GM21367 (cell line): ENCODE data around the gene CHN2.

Source experiments
- ATAC-seq: cut with Tn5 transposase; IDR thresholded peaks from one replicate; pipeline ENCODE4 v1.9.1; 2021; ENCODE audit not compliant: unreplicated experiment

The CHN2 gene

DNA sequence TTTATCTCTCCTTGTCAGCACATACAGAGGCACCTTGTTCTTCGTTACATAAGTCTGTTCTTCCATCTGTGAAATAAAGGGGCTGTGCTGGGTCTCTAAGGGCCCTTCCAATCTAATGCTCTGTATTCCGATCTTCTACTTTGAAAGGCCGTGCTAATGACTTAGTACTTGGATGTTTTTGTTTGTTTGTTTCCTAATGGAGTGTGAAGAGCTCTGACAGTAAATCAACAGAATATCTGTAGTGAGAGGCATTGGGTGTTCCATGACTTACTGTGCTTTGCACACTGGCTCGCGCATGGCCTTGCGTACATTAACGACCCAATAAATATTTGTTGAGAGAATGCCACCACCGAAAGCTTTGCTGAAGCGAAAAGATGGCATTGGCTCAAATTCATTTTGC lies 162.1 kb downstream of the CHN2 start:
- ATAC-seq: no peak

DNA sequence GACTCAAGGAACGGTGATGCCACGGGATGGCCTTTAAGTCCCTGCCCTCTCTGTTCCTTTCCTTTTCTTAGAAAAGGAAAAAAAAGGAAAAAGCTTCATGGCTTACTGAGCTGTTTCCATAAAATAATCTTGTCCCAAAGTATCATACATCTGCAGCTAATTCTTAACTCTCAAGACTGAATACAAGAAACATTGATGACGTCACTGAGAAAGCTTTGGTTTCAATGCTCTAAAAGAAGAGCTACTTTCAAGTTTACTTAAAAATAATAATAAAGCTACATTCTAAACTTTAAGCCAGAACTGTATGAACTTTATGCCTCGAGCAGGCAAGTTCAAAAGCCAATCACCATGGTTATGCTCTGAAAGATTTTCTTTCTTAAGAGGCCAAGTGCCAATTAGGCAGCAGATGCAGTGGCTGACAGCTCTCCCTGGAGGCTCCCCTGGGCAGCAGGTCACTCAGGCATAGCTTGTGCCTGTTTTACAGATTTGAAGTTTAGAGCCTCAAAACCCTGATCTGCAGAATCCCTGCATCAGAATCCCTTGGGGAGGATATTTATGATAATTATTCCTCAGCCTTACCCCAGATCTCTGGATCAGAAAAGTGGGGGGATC lies 165.0 kb downstream of the CHN2 start:
- ATAC-seq: no peak

DNA sequence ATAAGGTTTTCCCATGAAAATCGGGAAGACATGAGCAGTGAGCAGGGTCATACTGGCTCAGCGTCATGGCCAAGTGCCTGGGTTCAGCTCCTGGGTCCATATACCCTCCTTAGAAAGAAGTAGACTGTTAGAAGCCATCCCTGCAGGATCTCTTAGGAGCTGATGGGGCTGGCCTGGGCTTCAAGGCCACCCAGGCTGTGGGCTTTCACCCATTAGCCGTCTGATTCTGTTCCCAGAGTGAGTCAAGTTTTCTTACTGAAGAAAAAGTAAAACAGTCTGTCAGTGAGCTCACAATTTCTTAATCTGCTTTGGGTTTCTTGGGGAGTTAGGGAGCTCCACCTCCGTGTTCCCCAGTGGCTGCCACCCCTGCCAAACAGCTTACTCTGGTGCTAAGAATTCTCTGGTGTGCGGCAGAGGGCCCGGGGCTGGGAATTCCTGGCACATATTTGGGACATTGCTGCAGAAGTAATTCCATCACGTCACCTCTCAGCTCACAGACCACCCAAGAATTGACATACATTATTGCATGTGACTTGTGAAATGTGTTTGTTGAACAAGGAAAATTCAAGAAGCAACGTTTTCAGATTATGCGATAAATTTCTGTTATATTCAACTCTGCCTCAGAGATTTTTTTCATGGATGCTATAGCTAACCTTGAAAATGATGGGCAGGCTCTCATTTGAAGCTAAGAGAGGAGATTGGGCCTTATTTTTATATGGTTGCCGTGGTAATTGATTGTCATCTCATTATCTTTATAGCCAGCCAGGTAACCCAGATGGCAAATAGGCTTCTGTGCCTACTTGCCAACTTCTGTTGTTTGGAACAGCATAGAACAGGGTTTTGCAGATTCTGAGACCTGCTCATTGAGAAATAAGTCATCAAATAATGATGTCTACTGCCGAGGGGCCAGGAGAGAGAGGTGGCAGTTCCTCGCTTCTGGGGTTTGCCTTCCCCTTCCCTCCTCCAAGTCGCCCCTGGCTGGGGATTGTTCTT lies 166.4 kb downstream of the CHN2 start:
- ATAC-seq: no peak

DNA sequence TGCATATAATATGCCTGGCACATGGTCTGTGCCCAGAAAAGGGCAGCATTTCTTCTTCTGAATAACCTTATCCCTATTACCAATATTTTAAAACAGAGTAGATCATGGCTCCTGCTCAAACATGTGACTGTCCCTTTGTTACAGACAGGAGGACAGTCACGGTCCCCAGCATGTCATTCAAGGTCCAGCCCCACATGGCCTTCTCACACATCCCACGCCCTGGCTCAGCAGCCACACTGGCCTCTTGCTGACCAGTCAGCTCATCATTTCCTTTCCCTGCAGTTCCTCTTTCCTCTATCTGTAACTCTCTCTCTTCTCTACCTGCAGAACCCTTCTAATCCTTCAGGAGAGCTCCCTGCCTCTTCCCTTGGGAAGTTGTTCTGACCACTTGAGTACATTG lies 167.8 kb downstream of the CHN2 start:
- ATAC-seq: no peak

DNA sequence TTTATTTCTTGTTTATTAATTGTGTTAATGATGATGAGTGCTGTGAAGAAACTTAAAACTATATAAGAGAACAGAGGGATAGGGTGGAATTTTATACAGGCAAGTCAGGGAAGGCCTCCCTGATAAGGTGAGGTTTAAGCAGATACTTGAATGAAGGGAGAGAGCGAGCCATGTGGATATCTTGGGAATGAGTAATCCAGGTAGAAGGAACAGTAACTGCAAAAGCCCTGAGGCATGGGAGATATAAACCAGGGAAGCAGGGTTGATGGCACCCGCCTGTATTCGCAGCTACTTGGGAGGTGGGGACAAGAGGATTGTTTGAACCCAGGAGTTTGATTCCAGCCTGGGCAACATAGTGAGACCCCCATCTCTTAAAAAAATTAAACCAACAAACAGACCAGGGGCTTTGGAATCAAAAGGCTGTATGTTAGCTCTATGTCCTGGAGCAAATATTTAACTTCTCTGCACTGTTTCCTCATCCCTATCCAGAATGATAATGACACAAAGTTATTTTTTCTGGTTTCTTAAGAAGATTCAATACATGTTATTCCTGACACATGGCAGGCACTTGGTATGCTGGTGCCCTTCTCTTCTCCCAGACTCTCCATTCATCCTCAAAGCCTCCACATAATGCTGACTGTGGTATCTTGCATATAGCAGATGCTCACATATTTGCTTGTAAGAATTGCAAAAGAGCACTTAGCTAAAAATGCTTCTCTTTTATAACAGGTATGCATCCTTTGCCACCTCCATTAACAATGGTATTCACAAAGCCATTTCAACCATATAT lies 169.3 kb downstream of the CHN2 start:
- ATAC-seq: no peak

DNA sequence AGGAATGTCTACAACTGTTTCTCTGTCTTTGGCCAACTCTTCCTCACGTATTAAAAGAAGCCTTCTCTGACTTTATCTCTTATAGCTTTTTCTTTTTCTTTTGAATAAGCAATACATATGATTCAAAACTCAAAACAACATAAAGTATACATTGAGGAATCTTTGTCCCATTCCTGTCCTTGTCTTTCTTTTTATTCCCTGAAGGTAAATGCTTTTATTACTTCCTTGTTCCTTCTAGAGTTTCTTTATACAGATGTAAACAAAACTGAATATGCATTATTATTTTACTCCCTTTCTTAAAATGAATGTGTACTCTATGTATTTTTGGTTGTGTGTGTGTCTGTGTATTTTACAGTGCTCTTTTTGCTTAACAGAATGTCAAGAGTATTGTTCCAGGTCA lies 170.1 kb downstream of the CHN2 start:
- ATAC-seq: no peak

DNA sequence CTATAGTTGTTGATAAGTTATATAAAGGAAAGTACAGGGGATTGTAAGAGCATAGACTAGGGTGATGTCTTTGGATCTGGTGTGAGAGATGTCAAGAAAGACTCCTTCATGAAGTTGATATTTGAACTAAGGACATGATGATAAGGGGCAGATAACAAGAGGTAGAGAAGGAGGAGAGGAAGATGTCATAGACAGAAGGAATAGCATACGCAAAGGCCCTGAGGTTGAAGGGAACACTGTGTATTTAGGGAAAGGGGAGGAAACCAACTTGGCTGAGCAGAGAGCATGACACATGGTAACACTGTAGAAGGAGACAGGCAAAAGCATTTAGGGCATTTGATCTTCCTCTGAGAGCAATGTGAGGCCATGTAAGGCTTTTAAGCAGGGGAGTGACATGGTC lies 170.8 kb downstream of the CHN2 start:
- no peak for ATAC-seq

DNA sequence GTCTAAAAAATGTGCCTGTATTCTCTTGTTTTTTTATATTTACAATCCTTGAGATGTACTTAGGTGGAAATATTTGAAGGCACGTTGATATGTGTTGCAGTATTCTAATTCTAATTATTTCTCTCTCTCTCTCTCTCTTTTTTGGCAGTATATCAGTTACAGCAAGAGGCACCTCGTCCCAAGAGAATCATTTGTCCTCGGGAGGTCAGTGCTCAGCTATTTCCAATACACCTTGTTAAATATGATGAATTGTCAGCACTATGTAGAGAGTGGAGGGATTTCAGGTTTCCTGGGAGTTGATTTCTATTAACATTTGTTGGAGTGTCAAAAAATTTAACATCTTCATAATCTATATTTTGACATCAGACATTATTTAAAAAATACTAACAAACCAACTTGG lies 173.2 kb downstream of the CHN2 start:
- no peak for ATAC-seq

DNA sequence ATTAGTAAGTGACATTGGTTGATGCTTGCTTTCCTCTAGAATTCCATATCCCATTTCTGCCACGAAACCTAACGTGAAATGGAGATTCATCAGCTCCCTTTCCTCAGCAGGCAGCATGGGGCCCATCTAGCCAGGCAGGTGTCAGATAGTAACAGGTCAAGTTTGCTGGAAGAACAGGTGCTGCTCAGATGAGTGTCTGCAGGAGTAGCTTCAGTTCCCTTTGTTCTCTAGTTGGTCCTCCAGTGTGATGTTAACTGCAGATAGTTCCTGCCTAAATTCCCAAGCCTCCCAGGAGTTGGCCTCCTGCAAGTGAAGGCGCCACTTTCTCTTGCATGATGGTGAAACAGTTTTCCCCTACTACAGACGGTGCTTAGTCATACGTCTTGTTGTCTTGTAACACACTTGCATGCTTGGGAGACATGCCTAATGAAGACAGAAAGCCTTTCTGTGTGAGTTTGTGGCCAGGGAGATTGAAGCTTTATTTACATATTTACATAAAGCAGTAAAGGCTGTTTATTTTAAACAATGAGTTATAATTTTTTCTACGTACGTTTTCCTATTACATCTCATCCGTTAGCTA lies 175.4 kb downstream of the CHN2 start:
- no peak for ATAC-seq

DNA sequence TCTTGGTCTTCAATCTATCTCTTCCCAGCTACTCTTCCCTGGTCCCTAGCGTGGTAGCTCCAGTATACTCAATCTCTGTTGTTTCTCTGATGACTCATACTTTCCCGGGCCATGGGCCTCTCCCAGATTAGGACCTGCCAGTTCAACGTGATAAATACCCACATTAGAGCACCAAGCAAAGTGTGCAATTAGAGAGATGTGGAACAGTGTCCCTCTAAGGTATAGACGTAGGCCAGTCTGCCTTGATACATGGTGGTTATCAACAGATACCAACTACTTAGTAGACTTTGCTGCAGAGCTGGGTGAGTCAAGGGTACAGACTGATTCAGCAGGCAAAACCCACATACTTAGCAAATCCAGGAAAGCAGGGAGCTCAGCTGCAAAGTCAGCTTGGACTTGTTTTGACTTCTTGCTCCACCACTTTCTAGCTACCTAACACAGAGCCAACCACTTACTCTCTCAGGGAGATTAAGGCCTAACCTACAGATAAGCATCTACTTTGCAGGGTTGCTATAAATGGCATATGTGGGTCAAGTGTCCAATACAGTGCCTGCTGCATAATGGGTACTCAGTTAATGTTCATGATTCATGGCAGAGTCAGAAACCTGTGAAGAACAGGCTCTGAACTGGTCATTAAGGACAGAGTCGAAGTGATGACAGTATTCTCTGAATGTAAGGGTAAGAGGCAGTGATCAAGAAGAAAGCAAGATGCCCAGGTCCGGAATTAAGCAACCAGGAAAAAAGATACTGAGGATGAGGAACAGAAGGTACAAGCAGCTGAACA lies 176.1 kb downstream of the CHN2 start:
- ATAC-seq: no peak

DNA sequence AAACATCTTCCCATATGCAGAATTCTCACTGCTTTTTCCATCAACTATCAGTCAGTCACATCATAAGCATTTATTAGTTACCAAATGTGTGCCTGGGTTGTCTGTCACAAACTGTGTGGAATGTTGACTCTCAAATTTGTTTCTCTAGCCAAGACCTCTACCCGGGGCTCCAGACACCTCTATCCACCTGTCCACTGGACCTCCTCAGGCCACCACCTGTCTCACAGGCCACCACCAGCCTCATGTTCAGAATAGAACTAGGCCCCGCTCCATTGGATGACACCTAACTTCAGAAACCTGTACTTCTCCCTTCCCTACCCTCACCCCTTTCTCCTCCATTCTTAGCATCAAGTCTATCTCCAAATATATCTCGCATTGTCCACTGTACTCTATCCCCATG lies 176.9 kb downstream of the CHN2 start:
- ATAC-seq: no peak

DNA sequence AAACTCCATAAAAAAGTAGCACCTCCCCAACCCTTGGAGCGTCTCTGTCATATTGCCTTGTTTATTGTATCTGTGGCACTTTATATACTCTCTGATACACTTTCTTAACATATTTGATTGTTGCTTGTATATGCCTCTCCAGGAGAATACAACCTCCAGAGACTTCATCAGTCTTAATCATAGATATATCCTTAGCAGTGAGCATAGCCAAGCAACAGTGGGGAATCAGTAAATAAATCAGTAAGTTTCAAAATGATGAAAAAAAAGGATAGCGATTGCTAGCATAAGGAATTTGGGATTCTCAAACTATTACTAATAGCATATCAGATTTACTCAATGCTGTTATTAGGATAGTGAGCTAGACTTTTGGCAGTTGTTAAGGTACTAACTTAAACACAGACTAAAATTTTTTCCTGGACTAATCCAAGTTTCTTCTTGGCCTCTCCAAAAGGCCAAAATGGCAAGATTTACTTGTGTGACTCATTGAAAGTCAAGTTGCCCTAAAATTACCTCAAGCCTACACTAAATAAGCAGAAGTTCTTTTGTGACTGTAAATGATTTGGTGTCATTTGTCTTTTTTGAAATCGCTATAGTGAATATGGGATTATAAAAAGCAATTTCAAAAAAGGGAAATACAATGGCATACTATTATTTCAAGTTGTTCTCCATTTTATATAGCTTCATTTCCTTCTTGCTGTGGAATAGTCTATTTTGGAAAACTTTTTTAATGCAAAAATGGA lies 177.9 kb downstream of the CHN2 start:
- ATAC-seq: no peak

DNA sequence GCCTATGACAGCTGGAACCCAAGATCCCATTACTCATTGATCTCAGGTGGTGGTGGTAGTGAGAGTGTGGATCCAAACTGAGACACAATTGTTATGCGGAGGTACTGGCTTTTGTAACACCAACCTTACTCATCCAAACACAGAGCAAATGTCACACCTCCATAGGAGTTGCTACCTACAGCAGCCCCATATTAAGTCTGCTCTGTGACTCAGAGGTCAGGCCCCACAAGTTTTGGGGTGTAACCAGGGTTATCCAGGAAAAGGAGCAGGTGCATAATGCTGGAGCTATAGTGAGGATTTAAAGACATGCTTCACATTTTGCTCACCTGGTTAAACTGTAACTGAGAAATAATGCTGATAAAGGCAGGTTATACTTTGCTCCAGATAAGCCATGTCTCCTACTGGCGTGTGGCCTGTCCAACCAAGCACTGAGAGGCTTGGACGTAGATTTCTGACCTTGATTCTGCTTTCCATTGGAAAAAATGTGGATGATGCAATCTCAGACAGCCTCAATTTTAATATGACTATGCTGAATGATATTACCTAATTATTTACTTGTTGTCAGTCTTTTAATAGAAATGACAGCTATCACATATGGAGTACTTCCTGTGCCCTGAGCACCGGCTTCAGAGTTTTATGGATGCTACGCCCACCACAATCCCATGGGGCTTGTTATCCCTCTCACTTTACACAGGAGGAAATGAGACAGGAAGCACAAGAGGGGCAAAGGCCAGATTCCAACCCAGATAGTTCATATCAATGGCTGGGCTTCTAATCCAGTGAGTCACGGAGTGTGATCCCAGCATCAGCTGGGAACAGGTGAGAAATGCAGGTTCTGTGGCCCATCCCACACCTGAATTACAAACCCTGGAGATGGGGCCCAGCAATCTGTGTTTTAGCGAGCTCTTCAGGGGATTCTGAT lies 181.3 kb downstream of the CHN2 start:
- ATAC-seq: no peak

DNA sequence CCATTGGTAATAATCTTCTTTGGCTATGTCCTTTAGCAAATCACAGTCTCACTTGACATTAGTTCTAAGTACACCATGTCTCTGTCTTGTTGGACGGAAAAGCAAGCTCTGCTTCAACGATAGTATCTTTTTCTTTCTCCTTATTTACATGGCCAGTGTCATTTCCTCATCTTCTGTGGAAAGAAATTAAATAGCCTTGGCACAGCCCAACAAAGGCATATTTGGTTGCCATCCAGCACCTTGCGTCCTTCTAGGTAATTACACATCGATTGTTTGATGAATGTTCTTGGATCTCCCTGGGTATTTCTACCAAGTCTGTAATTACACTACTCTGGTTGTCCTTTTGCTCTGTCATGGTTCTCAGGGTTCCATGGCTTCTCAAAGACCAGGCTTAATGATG lies 183.1 kb downstream of the CHN2 start:
- ATAC-seq: no peak

DNA sequence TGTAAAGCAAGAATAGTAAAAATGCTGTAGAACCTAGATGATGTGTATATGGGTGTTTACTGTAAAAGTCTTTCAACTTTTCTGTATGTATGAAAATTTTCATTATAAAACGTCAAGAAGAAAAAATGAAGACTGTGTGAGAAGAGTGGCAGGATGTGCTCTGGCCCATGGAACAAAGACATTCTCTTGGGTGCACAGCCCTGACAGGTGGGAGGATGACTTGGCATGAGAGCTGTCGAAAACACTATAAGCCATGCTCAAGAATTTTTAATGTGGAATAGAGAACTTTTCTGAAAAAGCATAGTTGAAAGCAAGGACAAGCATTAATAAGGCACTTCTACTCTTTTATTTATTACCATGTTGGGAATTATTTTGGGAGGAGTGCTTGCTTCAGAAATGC lies 185.0 kb downstream of the CHN2 start:
- ATAC-seq: no peak

DNA sequence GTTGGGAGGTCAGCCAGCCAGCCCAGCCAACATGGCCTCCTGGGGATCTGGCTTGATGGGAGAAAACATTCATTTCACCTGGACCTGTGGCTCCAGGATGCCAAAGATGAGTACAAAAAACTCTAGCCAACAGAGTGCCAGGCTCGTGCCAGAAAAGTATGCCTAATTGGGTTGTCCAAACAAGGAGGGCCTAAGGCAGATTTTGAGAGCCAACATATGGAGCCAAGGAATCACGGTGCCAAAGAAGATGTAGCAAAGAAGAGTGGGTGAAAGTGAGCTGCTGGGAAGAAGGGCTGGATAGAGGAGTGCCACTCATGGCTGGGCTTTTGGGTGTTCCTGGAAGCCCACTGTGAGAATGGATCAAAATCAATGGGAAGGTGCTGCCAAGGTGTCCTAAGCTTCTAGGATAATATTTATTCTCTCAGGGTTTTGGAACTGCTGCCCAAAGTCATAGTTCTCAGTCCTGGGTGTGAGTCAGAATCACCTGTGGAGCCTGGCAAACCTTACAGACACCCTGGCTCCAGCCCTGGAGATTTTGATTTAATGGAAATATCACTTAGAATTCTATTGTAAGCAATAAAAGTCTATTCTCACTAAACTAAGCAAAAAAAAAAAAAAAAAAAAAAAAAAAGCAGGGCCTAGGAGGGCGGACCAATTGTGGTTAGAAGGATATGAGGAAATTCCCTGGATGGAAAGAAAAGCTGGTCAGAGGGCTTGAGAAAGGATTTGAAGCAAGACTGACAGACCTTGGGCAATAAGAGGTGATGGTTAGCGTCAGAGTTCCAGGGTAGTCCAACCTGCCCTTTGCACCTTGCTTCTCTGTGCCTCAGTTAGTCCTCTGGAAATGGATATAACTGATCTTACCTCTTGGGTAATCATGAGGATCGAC lies 186.9 kb downstream of the CHN2 start:
- no peak for ATAC-seq

DNA sequence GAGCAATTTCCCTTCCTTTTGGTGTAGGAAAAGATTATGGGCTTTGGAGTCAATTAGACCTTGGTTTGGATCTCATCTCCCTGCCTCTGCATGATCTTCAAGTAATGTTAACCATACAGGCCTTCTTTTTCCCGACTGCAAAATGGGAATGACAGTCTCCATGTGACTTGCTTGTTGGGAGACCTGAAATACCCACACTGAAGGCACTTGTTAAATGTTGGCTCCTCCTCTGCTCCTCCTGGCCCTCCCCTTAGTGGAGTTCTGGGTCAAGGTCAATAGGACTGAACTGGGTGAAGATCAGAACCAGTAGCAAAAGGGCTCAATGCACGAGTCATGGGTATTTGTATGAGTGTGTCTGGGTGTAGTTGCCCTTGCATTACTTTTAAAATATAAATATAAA lies 189.7 kb downstream of the CHN2 start:
- ATAC-seq: no peak
